ENCODE data around the gene BAZ2B.

BAZ2B gene, protein sequence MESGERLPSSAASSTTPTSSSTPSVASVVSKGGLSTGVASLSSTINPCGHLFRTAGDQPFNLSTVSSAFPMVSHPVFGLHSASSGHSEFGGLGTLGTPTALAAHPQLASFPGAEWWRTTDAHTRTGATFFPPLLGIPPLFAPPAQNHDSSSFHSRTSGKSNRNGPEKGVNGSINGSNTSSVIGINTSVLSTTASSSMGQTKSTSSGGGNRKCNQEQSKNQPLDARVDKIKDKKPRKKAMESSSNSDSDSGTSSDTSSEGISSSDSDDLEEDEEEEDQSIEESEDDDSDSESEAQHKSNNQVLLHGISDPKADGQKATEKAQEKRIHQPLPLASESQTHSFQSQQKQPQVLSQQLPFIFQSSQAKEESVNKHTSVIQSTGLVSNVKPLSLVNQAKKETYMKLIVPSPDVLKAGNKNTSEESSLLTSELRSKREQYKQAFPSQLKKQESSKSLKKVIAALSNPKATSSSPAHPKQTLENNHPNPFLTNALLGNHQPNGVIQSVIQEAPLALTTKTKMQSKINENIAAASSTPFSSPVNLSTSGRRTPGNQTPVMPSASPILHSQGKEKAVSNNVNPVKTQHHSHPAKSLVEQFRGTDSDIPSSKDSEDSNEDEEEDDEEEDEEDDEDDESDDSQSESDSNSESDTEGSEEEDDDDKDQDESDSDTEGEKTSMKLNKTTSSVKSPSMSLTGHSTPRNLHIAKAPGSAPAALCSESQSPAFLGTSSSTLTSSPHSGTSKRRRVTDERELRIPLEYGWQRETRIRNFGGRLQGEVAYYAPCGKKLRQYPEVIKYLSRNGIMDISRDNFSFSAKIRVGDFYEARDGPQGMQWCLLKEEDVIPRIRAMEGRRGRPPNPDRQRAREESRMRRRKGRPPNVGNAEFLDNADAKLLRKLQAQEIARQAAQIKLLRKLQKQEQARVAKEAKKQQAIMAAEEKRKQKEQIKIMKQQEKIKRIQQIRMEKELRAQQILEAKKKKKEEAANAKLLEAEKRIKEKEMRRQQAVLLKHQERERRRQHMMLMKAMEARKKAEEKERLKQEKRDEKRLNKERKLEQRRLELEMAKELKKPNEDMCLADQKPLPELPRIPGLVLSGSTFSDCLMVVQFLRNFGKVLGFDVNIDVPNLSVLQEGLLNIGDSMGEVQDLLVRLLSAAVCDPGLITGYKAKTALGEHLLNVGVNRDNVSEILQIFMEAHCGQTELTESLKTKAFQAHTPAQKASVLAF (N-terminal part only)

DNA sequence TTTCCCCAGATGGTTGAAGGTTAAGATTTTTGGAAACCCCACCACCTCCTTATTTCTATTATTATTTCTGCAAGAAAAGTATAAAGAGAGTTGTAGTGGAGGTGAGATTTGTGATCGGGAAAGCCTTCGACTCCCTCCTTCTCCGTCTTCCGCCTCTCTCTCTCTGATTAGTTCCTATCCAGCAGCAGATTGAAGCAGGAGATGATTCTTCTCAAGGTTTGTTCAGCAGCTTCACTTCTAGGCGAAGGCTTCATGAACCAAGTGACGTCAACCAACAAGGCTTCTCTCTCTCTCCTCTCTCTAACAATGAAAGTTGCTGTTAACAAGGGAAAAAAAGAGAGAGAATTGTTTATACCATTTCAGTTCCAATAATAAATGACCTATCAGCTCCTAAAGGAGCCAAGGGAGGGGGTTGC is at the start of gene BAZ2B:
BAZ2B (minus strand) TSS at position 263 of the 416 bp plus-strand sequence. CDS start 137,829 bp downstream, outside the sequence.
- DNase-seq (ENCODE audit: low read depth in 1 of 2, low spot score in 1 of 2), result peak; percentile 11 to 59
- no peak for TF ChIP-seq JUND (IDR thresholded peaks at IDR 0.05; ENCODE audit: low read depth)
- in situ Hi-C loops (cut with HindIII; ENCODE audit: low pct_unique_long_range_greater_than_20kb, low sequenced_read_pairs), result no loop called here

DNA sequence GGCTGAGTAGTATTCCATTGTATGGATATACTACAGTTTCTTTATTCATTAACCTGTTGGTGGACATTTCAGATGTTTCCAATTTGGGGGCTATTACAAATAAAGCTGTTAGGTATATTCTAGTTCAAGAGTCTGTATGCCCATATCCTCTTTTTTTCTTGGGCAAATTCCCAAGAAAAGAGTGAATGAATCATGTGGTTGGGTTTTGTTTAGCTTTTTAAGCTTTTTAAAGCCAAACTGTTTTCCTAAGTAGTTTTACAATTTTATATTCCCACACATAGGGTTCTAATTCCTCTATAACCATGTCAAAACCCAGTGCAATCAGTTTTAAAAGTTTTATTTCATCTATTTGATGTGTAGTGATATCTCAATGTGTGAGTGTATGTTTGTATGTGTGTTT is 44.9 kb upstream of the BAZ2B start:
- in situ Hi-C loops (cut with HindIII; ENCODE audit: low pct_unique_long_range_greater_than_20kb, low sequenced_read_pairs), result no loop called here
- no peak for DNase-seq (ENCODE audit: low read depth in 1 of 2, low spot score in 1 of 2)
- no peak for TF ChIP-seq JUND (IDR thresholded peaks at IDR 0.05; ENCODE audit: low read depth)

DNA sequence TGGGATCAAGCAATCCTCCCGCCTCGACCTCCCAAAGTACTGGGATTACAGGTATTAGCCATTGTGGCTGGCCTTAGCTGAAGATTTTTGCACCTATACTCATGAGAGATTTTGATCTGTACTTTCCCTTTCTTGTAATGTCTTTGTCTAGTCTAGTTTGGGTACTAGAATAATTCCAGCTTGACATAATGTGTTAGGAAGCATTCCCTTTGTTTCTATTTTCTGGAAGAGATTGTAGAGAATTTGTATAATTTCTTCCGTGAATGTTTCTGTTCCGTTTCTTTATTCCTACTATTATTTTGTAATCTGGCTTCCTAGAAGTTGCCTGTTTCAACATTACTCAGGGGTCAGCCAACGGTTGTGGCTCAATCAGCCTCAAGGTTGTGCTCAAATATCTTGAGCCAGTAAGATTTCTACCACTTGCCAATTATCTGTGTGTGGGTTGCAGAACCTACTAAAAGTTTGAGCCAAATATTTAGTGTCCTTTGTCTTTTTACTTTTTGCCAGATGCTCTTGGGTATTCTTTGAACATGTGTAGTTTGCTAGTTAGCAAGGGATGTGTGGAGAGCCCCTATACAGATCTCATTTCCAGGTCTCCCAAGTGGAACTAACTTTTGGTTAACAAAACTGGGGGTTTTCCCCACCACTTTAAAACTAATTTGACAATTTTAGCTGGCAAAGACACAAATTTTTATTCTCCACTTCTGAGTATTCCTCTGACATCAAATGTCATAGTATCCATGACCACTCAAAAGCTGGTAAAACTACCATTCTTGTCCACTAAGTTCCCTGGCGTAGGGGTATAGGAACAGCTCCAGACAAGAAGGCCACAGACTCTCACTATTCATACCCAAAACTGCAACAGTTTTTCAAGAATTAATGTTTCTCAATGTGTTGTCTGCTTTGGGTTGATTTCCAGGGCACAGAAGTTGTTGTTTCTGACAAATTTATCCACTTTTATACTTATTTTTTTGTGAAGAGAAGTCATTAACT is 42.8 kb upstream of the BAZ2B start:
- no peak for DNase-seq (ENCODE audit: low read depth in 1 of 2, low spot score in 1 of 2)
- in situ Hi-C loops (cut with HindIII; ENCODE audit: low pct_unique_long_range_greater_than_20kb, low sequenced_read_pairs), result no loop called here
- no peak for TF ChIP-seq JUND (IDR thresholded peaks at IDR 0.05; ENCODE audit: low read depth)

DNA sequence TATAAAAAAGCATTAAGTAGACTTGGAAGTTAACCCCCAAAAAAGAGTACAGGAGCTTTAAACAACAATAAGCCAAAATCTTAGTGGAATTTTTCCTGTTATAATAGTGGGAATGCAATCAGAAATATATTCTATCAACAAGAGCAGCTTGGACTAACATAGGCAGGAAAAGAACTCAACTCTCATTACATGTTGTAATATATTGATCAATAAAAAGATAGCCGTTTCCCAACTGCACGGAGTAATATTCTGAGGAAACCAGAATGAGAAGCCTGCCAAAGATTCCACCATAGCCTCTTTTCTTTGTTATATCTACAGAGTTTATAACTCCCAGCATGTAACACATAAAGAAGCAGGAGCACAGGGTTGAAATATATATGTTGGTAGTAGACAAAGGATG is 37.6 kb upstream of the BAZ2B start:
- in situ Hi-C loops (cut with HindIII; ENCODE audit: low pct_unique_long_range_greater_than_20kb, low sequenced_read_pairs), result no loop called here
- no peak for DNase-seq (ENCODE audit: low read depth in 1 of 2, low spot score in 1 of 2)
- TF ChIP-seq JUND (IDR thresholded peaks at IDR 0.05; ENCODE audit: low read depth), result no peak

DNA sequence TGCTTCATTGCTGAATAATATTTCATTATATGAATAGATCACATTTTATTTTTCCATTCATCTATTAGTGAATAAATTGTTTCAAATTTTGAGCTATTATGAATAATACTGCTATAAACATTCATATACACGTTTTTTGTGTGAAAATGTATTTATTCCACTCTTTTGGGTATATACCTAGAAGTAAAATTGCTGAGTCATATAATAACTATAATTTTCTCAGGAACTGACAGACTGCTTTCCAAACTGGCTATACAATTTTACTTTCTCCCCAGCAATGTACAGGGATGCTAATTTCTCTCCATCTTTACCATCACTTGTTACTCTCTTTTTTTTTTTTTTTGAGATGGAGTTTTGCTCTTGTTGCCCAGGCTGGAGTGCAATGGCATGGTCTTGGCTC is 35.5 kb upstream of the BAZ2B start:
- no peak for TF ChIP-seq JUND (IDR thresholded peaks at IDR 0.05; ENCODE audit: low read depth)

DNA sequence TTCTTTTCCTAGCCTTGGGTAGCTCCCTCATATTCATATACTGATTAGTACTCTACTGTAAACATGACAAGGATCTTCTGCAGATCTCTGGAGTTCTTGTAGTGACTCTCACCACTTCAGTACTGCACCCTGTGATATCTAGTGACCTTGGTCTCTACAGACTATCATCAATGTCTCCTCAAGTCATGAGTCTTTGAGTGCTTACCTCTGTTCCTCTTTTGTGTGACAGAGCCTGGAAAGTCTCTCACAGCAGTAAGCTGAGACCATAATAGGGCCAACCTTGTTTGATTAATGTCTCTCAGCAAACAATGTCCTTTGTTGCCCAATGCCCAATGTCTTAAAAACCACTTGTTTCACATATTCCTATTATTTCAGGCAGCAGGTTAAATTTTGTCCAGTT is 34.2 kb upstream of the BAZ2B start:
- DNase-seq (ENCODE audit: low read depth in 1 of 2, low spot score in 1 of 2), result no peak
- TF ChIP-seq JUND (IDR thresholded peaks at IDR 0.05; ENCODE audit: low read depth), result no peak
- in situ Hi-C loops (cut with HindIII; ENCODE audit: low pct_unique_long_range_greater_than_20kb, low sequenced_read_pairs), result no loop called here

More for the DNA sequence above, 35.5 kb upstream of the BAZ2B start:
- in situ Hi-C loops (cut with HindIII; ENCODE audit: low pct_unique_long_range_greater_than_20kb, low sequenced_read_pairs), result no loop called here
- no peak for DNase-seq (ENCODE audit: low read depth in 1 of 2, low spot score in 1 of 2)

DNA sequence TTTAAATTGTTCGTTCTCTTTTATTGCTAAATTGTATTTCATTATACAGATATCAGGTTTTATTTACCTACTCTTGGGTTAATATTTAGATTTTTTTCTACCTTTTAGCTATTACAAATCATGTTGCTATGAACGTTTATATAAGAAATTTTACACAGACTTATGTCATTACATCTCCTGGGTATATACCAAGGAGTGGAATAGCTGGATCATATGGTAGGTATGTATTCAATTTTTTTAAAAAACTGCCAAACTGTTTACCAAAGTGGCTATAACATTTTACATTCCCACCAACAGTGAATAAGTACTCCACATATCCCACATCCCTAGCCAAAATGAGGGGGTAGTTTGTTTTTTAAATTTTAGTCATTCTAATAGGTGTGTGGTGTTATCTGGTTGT is 32.3 kb upstream of the BAZ2B start:
- no peak for TF ChIP-seq JUND (IDR thresholded peaks at IDR 0.05; ENCODE audit: low read depth)
- DNase-seq (ENCODE audit: low read depth in 1 of 2, low spot score in 1 of 2), result no peak
- in situ Hi-C loops (cut with HindIII; ENCODE audit: low pct_unique_long_range_greater_than_20kb, low sequenced_read_pairs), result no loop called here

DNA sequence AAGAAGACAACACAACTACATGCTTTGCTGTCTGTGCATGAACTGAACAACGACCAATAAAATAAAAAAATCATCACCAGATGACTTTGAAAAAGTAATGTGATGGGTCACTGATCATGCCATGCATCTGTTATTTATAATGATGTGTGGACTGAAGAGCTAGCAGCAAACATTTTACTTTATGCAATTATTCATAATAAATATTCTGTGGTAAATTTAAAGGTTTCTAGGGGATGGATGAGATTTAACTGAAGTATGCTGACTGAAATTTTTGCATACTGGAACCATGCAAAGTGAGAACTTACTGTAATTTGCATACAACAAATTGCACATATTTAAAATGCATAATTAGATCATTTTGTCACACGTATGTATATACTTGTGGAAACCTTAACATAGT is 31.3 kb upstream of the BAZ2B start:
- DNase-seq (ENCODE audit: low read depth in 1 of 2, low spot score in 1 of 2), result no peak
- in situ Hi-C loops (cut with HindIII; ENCODE audit: low pct_unique_long_range_greater_than_20kb, low sequenced_read_pairs), result no loop called here
- TF ChIP-seq JUND (IDR thresholded peaks at IDR 0.05; ENCODE audit: low read depth), result no peak

DNA sequence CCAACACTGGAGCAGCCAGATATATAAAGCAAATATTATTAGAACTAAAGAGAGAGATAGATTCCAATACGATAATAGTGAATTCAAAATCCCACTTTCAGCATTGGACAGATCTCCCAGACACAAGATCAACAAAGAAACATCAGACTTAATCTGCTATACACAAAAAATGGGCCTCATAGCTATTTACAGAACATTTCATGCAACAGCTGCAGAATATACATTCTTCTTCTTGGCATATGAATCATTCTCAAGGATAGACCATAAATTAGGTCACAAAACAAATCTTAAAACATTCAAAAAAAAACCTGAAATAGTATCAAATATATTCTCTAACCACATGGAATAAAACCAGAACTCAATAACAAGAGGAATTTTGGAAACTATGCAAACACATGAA is 23.8 kb upstream of the BAZ2B start:
- no peak for DNase-seq (ENCODE audit: low read depth in 1 of 2, low spot score in 1 of 2)
- in situ Hi-C loops (cut with HindIII; ENCODE audit: low pct_unique_long_range_greater_than_20kb, low sequenced_read_pairs), result no loop called here
- TF ChIP-seq JUND (IDR thresholded peaks at IDR 0.05; ENCODE audit: low read depth), result no peak

DNA sequence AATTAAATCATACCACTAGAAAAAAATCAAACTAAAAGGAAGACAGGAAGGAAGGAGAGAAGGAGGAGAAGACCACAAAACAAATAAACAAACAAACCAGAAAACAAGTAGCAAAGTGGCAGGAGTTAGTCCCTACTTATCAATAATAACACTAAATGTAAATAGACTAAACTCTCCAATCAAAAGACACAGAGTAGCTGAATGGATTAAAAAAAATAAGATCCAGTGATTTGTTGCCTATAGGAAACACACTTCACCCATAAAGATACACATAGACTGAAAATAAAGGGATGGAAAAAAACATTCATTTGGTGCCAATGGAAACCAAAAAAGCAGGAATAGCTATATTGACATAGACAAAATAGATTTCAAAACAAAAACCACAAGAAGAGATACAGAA is 23.4 kb upstream of the BAZ2B start:
- no peak for DNase-seq (ENCODE audit: low read depth in 1 of 2, low spot score in 1 of 2)
- TF ChIP-seq JUND (IDR thresholded peaks at IDR 0.05; ENCODE audit: low read depth), result no peak
- in situ Hi-C loops (cut with HindIII; ENCODE audit: low pct_unique_long_range_greater_than_20kb, low sequenced_read_pairs), result no loop called here

DNA sequence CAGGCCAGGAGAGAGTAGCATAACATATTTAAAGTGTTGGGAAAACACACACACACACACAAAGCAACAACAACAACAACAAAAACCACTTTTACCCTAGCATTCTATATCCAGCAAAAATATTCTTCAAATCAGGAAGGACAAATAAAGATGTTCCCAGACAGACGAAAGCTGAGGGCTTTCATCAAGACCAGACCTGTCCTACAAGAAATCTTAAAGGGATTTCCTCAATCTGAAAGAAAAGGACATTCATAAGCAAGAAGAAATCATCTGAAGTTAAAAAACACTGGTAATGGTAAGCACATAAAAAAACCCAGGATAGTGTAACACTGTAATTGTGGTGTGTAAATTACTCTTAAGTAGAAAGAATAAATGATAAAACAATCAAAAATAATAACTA is 22.7 kb upstream of the BAZ2B start:
- TF ChIP-seq JUND (IDR thresholded peaks at IDR 0.05; ENCODE audit: low read depth), result no peak
- no peak for DNase-seq (ENCODE audit: low read depth in 1 of 2, low spot score in 1 of 2)
- in situ Hi-C loops (cut with HindIII; ENCODE audit: low pct_unique_long_range_greater_than_20kb, low sequenced_read_pairs), result no loop called here
